Lower lobe of right lung (tissue), 2 donors: ENCODE measurements around the gene PRUNE2. TPM values are rescaled to one million over a fixed set of nuclear protein-coding genes. Genes with fewer than 3 reads are reported as not detected.

Source experiments
- ATAC-seq, 2 donors: fragments of 200-7000 bp; cut with Tn5 transposase; one replicate each; pipeline ENCODE4 v1.9.1; 2020 to 2022; ENCODE audit warnings: mild to moderate bottlenecking in 2 of 2, moderate library complexity in 2 of 2
- DNase-seq: peaks from one replicate; pipeline ENCODE4 v3.0.0-alpha.2; 2020
- H3K27ac ChIP-seq: fragments of 200-600 bp; one replicate; pipeline ENCODE4 v1.8.0; 2022
- H3K27me3 ChIP-seq: fragments of 200-600 bp; one replicate; pipeline ENCODE4 v1.8.0; 2022; ENCODE audit warnings: low read depth
- H3K36me3 ChIP-seq: fragments of 200-600 bp; one replicate; pipeline ENCODE4 v1.8.0; 2022; ENCODE audit warnings: mild to moderate bottlenecking
- H3K4me1 ChIP-seq: fragments of 200-600 bp; one replicate; pipeline ENCODE4 v1.8.0; 2022
- H3K4me3 ChIP-seq: fragments of 200-600 bp; one replicate; pipeline ENCODE4 v1.8.0; 2022; ENCODE audit warnings: mild to moderate bottlenecking
- H3K9me3 ChIP-seq: fragments of 200-600 bp; one replicate; pipeline ENCODE4 v1.8.0; 2022
- CTCF ChIP-seq: fragments of 200-600 bp; IDR thresholded peaks from one replicate; pipeline ENCODE4 v1.8.0; 2022; ENCODE audit warnings: antibody characterized with exemption, mild to moderate bottlenecking
- intact Hi-C: fragments of 100-400 bp; cut with DNase I; formaldehyde crosslinking; loops from one replicate; pipeline ENCODE4 v1.11.0; 2022
- total RNA-seq: library from RNA; stranded (reverse); fragmentation: NEBNext Ultra II Directional; extraction: Animal tissue kit (Norgen Biotek cat#: 25700); gene quantifications from one replicate; pipeline ENCODE4 v1.2.1, GENCODE V29; 2021
- donor health status: DM: no; HTN: yes; CAD: no; lungs with severe emphysema.

The PRUNE2 gene
- total RNA-seq, 1 donor from 2014 or later = 13.6 TPM

DNA sequence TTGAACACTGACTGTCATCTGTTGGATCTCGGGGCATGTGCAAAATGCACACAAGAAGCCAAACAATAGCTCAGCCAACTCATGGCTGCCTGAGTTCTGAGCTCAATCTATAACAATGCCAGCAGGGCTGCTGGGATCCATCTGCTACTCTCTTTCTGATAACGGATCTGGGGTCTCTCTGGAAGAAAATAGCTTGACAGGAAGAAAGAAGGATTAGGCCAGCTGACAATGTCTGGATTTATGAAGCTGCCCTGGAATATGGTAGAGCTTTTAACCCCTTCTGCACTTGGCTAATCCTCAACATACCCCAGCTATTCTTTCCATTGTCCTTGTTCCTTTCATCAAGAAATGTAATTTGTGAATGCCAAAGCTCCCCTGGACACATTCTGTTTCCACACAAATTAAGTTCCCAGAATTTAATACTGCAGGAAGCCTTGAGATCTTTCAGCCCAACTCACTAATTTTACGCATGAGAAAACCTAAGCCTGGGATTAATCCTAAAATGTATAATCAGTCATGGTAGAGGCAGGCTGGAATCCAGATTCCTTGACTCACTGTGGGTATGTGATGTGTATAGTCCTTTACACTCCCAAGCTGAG, 204.4 kb downstream of the PRUNE2 start:
- DNase-seq = no peak
- H3K27ac ChIP-seq = no peak overlapping the region
- H3K27me3 ChIP-seq = no peaks in the 10 kb centered on the region
- H3K9me3 ChIP-seq = no peaks in the 10 kb centered on the region
- no peaks in the 10 kb centered on the region for H3K36me3 ChIP-seq
- intact Hi-C loops = loop anchor here (10.0 kb wide), 1 partner anchor 257 kb away; no protein-coding TSS in a partner anchor
- TF ChIP-seq CTCF = no peak
- no peak overlapping the region for H3K4me3 ChIP-seq
- no peak for ATAC-seq
- peaks cover 4% of the 10 kb centered on the region for H3K4me1 ChIP-seq

- peaks cover 4% of the 10 kb centered on the region for H3K4me1 ChIP-seq
- intact Hi-C loops = loop anchor here (10.0 kb wide), 1 partner anchor 256 kb away; no protein-coding TSS in a partner anchor
- no peak overlapping the region for H3K27ac ChIP-seq
Observed at GRCh38 chr9:76700916-76701315, 205.0 kb downstream of the PRUNE2 start.

GRCh38 chr9:76699971-76700370, 205.9 kb downstream of the PRUNE2 start:
- Histone ChIP-seq H3K4me1 (peaks cover 4% of the 10 kb centered on the region), H3K36me3 (no peaks in the 10 kb centered on the region), H3K9me3 (no peaks in the 10 kb centered on the region), H3K27ac (no peak overlapping the region), H3K27me3 (no peaks in the 10 kb centered on the region), H3K4me3 (no peak overlapping the region)
- no peak for TF ChIP-seq CTCF
- intact Hi-C loops = loop anchor here (10.0 kb wide), 1 partner anchor 255 kb away; no protein-coding TSS in a partner anchor
- DNase-seq (no peak), ATAC-seq (no peak)

More at GRCh38 chr9:76700916-76701315, 205.0 kb downstream of the PRUNE2 start:
- H3K27me3 ChIP-seq = no peaks in the 10 kb centered on the region
- H3K4me3 ChIP-seq = no peak overlapping the region
- ATAC-seq = no peak
- no peak for DNase-seq
- no peak for TF ChIP-seq CTCF
- H3K9me3 ChIP-seq = no peaks in the 10 kb centered on the region
- no peaks in the 10 kb centered on the region for H3K36me3 ChIP-seq

DNA sequence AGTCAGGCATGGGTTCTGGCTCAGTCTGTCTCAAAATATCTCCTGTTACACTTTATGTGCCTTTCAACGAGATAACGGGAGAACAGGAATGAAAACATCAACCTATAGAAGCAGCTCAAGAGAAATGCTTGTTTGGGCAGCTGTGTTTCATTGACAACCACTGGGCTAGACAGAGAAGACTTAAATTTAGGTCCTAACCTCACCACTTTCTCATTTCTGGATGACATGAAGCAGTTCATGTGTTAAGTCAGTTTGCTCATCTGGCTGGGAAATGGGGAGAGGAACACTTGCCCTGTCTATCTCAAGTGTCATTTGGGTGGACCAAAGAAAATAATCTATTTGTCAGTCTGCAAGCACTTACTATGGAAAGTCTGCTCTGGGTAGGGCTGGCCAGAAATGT, 208.4 kb downstream of the PRUNE2 start:
- Histone ChIP-seq H3K27ac (no peak overlapping the region), H3K27me3 (no peaks in the 10 kb centered on the region), H3K4me3 (no peak overlapping the region), H3K36me3 (no peaks in the 10 kb centered on the region), H3K9me3 (no peaks in the 10 kb centered on the region), H3K4me1 (no peaks in the 10 kb centered on the region)
- DNase-seq (no peak), ATAC-seq (no peak)
- no peak for TF ChIP-seq CTCF
- intact Hi-C loops = no loop called here

DNA sequence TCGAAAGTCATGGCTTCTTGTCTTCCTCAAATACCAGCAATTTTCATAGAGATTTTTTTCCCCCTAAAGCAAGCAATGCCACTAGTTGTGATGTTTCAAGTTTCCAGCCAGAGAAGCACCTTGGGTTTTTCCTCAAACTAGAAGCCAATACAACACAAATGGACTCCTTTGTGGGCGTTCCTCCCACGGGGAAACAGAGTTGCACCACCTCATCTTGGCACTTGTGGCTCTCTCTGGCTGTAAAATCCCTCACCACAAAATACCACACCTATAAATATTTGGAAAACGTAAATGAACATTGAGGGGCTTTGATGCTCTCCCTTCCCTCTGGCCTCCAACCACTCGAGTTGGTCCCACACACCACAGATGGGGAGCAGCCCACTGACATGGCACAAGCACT, 208.8 kb downstream of the PRUNE2 start:
- no peak for TF ChIP-seq CTCF
- no peak for DNase-seq
- no peaks in the 10 kb centered on the region for H3K27me3 ChIP-seq
- H3K4me1 ChIP-seq = peaks cover 3% of the 10 kb centered on the region
- no peak overlapping the region for H3K4me3 ChIP-seq
- no peaks in the 10 kb centered on the region for H3K36me3 ChIP-seq
- ATAC-seq = no peak
- intact Hi-C loops = no loop called here
- no peaks in the 10 kb centered on the region for H3K9me3 ChIP-seq
- no peak overlapping the region for H3K27ac ChIP-seq
